Measurements from ENCODE around the gene AK5. TPM values are rescaled to one million over a fixed set of nuclear protein-coding genes. Genes with fewer than 3 reads are reported as not detected.
"Not testable (repeated sequence)": the region's sequence is repeated elsewhere in the genome, so short reads cannot be mapped to it uniquely, and the experiment has no call there.

AK5 gene
- total RNA-seq, 1 experiment from 2014 or later = 0.35 TPM

DNA sequence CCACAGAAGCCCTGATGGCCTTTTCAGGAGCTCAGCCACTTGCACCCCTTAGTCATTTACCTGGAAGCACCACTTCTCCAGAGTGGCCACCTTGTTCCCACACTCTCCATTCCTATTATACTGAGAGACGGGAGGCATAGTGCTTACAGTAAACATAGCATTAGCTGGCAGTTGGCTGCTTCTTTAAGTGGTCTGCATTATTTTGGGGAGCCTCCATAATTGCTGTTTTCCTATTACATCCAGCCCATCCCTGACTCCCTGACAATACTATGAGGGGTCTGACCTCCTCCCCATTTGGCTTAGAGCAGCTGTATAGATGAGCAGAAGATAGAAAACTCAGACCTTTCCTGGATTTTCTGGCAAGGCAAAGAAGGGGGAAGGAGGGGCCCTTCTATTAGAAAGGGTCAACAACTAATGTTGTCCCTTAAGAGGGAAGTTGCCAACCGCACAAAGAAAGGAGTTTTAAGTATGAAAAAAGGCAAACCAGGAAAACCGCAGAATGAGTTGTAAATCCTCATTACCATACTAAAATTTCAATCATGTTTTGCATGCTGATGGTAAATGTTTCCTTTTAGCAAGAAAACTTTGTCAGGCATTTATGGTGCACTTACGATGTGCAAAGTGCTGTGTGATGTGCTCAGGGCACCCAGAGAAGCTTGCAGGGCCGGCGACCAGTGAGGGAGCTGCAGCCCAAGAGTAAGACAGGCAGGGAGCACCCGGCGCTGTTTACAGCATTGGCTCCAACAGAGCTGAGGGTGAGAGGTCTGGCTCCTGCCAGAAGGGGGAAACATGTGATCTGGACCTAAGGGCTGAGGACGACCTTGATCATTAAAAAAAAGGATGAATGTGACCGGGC lies 233.3 kb downstream of the AK5 start:
- Histone ChIP-seq H3K4me3 (ENCODE audit: insufficient read depth, low read depth, low read length) (no peak overlapping the region), H3K27me3 (ENCODE audit: control insufficient read depth, insufficient read depth, low read length) (no peaks in the 10 kb centered on the region), H3K36me3 (replicated peaks; ENCODE audit: control insufficient read depth, insufficient read depth, low read length) (no peaks in the 10 kb centered on the region)
- DNase-seq = peak; percentile 56

DNA sequence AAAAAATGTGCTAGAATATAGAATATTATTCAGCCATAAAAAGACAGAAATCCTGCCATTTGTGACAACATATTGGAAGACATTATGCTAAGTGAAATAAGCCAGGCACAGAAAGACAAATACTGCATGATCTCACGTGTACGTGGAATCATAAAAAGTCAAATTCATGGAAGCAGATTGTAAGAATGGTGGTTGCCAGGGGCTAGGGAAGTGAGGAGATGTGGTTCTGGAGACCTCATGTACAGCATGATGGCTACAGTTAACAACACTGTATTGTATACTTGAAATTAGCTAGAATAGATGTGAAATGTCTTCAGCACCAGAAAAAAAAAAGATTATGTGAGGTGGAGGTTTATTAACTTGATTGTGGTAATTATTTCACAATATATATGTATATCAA lies 234.3 kb downstream of the AK5 start:
- Histone ChIP-seq H3K36me3 (replicated peaks; ENCODE audit: control insufficient read depth, insufficient read depth, low read length) (no peaks in the 10 kb centered on the region), H3K4me3 (ENCODE audit: insufficient read depth, low read depth, low read length) (no peak overlapping the region), H3K27me3 (ENCODE audit: control insufficient read depth, insufficient read depth, low read length) (no peaks in the 10 kb centered on the region)
- no peak for DNase-seq

DNA sequence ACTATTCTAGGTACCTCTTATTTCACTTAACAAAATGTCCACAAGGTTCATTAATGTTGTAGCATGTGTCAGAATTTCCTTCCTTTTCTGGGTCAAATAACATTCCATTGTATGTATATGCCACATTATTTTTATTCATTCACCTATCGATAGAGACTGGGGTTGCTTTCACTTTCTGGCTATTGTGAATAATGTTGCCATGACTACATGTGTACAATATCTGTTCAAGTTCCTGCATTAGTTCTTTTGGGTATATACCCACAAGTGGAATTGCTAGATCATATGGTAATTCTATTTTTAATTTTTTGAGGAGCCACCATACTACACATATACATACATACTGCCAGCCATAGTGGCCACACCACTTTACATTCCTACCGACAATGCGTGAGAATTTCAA lies 242.2 kb downstream of the AK5 start:
- H3K27me3 ChIP-seq (ENCODE audit: control insufficient read depth, insufficient read depth, low read length) = no peaks in the 10 kb centered on the region; the same call in 1 of the 2 replicates
- no peak overlapping the region for H3K4me3 ChIP-seq (ENCODE audit: insufficient read depth, low read depth, low read length)
- no peak for DNase-seq
- H3K36me3 ChIP-seq (replicated peaks; ENCODE audit: control insufficient read depth, insufficient read depth, low read length) = no peaks in the 10 kb centered on the region

DNA sequence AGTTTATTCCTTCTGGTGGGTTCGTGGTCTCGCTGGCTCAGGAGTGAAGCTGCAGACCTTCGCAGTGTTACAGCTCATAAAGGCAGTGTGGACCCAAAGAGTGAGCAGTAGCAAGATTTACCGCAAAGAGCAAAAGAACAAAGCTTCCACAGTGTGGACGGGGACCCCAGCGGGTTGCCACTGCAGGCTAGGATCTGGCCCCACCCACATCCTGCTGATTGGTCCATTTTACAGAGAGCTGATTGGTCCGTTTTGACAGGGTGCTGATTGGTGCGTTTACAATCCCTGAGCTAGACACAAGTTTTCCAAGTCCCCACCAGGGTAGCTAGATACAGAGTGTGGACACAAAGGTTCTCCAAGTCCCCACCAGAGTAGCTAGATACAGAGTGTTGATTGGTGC lies 249.3 kb downstream of the AK5 start:
- not testable (repeated sequence) for DNase-seq; H3K36me3 ChIP-seq (replicated peaks; ENCODE audit: control insufficient read depth, insufficient read depth, low read length); H3K27me3 ChIP-seq (ENCODE audit: control insufficient read depth, insufficient read depth, low read length); H3K4me3 ChIP-seq (ENCODE audit: insufficient read depth, low read depth, low read length)

DNA sequence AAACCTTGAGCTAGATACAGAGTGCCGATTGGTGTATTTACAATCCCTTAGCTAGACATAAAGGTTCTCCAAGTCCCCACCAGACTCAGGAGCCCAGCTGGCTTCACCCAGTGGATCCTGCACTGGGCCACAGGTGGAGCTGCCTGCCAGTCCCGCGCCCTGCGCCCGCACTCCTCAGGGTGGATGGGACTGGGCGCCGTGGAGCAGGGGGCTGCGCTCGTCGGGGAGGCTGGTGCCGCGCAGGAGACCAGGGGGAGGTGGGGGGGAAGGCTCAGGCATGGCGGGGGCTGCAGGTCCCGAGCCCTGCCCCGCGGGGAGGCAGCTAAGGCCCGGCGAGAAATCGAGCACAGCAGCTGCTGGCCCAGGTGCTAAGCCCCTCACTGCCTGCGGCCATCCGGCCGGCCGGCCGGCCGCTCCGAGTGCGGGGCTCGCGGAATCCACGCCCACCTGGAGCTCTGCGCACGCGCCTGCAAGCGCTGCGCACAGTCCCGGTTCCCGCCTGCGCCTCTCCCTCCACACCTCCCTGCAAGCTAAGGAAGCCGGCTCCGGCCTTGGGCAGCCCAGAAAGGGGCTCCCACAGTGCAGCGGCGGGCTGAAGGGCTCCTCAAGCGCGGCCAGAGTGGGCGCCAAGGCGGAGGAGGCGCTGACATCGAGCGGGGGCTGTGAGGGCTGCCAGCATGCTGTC lies 249.9 kb downstream of the AK5 start:
- not testable (repeated sequence) for H3K4me3 ChIP-seq (ENCODE audit: insufficient read depth, low read depth, low read length); DNase-seq; H3K27me3 ChIP-seq (ENCODE audit: control insufficient read depth, insufficient read depth, low read length); H3K36me3 ChIP-seq (replicated peaks; ENCODE audit: control insufficient read depth, insufficient read depth, low read length)

DNA sequence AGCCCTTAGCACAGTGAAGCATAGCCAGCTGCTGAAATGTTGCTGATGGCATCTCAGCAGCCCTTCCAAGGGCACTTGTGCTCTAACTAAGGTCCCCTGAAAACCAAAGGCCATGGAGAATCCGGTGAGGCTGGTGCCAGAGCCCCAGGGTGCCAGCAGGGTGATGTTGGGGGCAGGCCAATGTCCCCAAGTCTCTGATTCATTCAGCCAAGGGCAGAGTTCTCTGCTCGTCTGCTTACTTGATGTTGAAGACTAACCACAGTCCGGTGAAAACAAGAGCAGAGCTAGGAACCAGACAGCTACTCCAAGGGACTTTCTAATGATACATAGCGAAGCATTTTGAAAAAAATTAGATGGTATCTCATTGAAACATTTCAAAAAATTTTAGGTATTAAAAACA lies 250.8 kb downstream of the AK5 start:
- Histone ChIP-seq H3K36me3 (replicated peaks; ENCODE audit: control insufficient read depth, insufficient read depth, low read length) (no peaks in the 10 kb centered on the region), H3K4me3 (ENCODE audit: insufficient read depth, low read depth, low read length) (no peak overlapping the region), H3K27me3 (ENCODE audit: control insufficient read depth, insufficient read depth, low read length) (no peaks in the 10 kb centered on the region)
- no peak for DNase-seq

DNA sequence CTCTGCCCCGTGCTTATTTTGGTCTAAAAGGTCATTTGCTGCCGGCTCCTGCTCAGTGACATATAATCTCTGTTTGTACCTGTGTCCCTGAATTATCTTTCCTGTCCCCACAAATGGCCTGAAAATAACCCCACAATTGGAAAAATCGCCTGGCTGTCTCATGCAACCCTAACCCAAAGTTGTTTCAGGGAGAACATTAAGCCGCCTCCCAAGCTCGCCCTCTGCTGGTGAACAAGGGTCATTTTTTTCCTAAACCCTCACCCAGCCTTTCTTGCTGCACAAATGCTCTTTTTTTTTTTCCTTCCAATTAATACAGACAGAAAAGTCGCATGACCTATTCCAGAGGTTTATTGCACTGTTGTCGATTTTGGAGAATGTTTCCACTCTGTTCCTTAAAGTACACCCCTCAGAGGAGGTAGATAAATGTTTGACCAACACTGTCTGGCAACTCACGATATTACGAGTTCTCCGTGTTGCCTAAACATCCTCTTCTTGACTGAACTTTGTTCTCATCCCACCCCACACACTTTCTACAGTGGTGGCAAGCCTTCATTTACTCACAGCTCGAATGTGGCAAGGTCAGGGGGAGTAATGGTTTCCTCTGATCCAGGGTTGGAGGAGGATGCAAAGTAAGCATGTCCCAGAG lies 252.0 kb downstream of the AK5 start:
- H3K4me3 ChIP-seq (ENCODE audit: insufficient read depth, low read depth, low read length) = no peak overlapping the region
- peak; percentile 75 for DNase-seq
- no peaks in the 10 kb centered on the region for H3K27me3 ChIP-seq (ENCODE audit: control insufficient read depth, insufficient read depth, low read length)
- no peaks in the 10 kb centered on the region for H3K36me3 ChIP-seq (replicated peaks; ENCODE audit: control insufficient read depth, insufficient read depth, low read length)

DNA sequence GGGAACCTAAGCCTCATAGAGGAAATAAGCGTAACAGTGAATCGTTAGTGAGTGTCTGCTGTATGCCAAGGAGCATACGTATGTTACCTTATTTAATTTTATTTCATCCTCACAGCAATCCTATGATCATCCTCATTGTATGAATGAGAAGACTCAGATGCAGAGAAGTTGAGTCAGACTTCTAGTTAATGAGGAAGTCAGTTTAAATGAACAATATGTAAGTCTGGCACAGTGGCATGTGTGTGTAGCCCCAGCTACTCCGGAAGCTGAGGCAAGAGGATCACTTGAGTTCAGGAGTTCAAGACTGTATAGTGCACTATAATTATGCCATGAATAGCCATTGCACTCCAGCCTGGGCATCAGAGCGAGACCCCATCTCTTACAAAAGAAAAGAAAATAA lies 252.6 kb downstream of the AK5 start:
- H3K27me3 ChIP-seq (ENCODE audit: control insufficient read depth, insufficient read depth, low read length) = no peaks in the 10 kb centered on the region
- H3K36me3 ChIP-seq (replicated peaks; ENCODE audit: control insufficient read depth, insufficient read depth, low read length) = no peaks in the 10 kb centered on the region
- DNase-seq = no peak
- no peak overlapping the region for H3K4me3 ChIP-seq (ENCODE audit: insufficient read depth, low read depth, low read length)

DNA sequence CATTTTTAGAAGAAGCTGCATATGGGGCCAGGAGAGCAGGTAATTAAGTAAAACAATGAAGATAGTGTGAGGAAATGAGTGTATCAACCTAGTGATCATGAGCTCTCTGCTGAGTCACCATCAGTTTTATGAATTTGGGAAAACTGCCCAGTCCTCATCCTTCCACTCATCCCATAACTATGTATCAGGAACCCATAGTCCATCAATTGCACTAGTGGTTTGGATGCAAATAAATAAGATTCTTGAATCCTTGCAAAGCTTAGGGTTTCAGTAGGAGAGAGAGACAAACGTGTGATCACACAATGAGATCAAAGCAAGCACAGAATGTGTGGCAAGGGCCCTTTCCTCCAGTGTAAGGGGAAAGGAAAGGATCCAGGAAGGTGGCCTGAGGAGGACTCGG lies 255.0 kb downstream of the AK5 start:
- H3K27me3 ChIP-seq (ENCODE audit: control insufficient read depth, insufficient read depth, low read length) = no peaks in the 10 kb centered on the region

DNA sequence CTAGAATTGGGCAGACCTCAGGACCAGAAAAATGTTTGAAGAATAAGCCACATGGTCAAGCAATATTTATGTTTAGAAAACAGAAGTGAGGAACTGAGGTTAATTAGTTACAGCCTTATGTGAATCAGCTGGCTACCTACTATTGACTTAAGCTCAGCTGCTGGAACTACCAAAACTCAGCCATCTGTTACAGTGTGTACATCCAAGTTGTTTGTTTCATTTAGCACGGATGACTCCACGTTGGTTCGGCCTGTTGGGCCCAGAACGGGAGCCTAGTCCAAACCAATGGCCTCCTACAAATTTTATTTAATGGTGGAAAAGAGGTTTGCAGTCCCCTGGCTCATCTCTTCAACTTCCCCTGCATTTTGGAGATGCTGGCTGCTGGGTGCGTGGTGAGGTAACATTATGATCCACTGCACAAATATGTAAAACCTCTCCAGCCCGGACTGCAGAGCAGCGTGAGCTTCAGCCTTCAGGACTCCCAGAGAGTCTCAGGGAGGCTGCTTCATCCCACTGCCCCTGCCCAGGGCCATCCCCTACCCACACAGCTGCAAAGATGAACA lies 257.2 kb downstream of the AK5 start:
- no peaks in the 10 kb centered on the region for H3K36me3 ChIP-seq (replicated peaks; ENCODE audit: control insufficient read depth, insufficient read depth, low read length)
- no peaks in the 10 kb centered on the region for H3K27me3 ChIP-seq (ENCODE audit: control insufficient read depth, insufficient read depth, low read length)
- H3K4me3 ChIP-seq (ENCODE audit: insufficient read depth, low read depth, low read length) = no peak overlapping the region
- DNase-seq = no peak

More for the DNA sequence above, 255.0 kb downstream of the AK5 start:
- DNase-seq = no peak
- H3K4me3 ChIP-seq (ENCODE audit: insufficient read depth, low read depth, low read length) = no peak overlapping the region
- no peaks in the 10 kb centered on the region for H3K36me3 ChIP-seq (replicated peaks; ENCODE audit: control insufficient read depth, insufficient read depth, low read length)

DNA sequence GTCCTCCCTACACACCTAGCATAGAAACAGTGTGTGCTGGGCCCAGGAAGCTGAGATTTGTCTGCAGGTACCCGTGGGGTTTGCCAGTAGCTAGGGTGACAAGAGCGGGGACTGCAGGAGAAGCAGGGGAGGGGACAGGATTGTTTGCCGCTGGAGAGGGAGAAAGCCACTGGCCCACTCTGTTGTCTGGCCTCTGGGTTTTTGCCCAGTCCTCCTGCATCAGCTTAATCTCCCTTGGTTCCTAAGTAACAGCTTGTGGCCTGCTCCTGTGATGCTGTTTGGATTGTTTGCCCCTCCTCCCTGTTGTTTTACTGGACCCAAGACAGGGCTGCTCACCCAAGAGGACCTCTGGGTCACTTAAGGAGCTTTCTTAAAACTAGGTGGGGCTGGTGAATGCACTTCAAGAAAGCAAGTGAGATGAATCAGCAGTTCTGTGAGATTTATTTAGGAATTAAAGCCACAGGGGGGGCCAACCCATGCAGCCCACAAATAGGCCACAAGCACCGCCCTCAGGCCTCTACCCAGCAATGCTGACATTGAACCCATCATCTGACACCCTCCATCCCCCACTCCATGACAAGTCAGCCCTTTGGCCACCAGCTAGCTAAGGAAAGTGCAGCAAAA lies 257.8 kb downstream of the AK5 start:
- no peak for DNase-seq
- no peak overlapping the region for H3K4me3 ChIP-seq (ENCODE audit: insufficient read depth, low read depth, low read length)

DNA sequence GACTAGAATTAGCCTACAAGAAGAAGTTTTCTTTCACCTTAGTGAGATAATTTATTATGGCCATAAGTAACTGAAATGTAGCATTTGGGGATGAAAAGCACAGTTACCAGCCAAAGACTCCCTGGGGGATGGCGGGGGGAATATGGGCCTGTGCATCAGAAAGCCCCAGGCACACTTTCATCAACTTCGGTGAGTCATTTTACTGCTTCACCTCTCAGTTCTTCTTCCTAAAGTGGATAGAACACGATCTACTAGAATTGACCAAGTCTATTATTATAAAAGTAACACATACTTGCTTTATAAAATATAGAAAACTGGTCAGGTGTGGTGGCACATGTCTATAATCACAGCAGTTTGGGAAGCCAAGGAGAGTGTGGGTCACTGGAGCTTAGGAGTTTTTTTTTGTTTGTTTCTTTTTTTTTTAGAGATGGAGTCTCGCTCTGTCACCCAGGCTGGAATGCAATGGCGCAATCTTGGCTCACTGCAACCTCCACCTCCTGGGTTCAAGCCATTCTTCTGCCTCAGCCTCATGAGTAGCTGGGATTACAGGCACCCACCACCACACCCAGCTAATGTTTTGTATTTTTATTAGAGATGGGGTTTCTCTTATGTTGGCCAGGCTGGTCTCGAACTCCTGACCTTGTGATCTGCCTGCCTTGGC lies 258.8 kb downstream of the AK5 start:
- no peak for DNase-seq
- H3K36me3 ChIP-seq (replicated peaks; ENCODE audit: control insufficient read depth, insufficient read depth, low read length) = no peaks in the 10 kb centered on the region
- no peak overlapping the region for H3K4me3 ChIP-seq (ENCODE audit: insufficient read depth, low read depth, low read length)
- H3K27me3 ChIP-seq (ENCODE audit: control insufficient read depth, insufficient read depth, low read length) = no peaks in the 10 kb centered on the region

More for the DNA sequence above, 257.8 kb downstream of the AK5 start:
- Histone ChIP-seq H3K36me3 (replicated peaks; ENCODE audit: control insufficient read depth, insufficient read depth, low read length) (no peaks in the 10 kb centered on the region), H3K27me3 (ENCODE audit: control insufficient read depth, insufficient read depth, low read length) (no peaks in the 10 kb centered on the region)

DNA sequence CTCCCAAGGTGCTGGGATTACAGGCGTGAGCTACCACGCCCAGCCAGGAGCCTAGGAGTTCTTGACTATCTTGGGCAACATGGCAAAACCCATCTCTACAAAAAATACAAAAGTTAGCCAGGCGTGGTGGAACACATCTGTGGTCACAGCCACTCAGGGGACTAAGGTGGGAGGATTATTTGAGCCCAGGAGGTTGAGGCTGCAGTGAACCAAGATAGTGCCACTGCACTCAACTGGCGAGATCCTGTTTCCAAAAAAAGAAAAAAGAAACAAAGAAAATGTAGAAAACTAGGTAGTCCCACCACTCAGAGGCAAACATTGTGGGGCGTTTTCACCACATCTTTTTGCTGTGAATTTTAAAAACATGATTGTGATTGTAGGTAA lies 259.3 kb downstream of the AK5 start:
- Histone ChIP-seq H3K36me3 (replicated peaks; ENCODE audit: control insufficient read depth, insufficient read depth, low read length) (no peaks in the 10 kb centered on the region), H3K27me3 (ENCODE audit: control insufficient read depth, insufficient read depth, low read length) (no peaks in the 10 kb centered on the region), H3K4me3 (ENCODE audit: insufficient read depth, low read depth, low read length) (no peak overlapping the region)
- no peak for DNase-seq

DNA sequence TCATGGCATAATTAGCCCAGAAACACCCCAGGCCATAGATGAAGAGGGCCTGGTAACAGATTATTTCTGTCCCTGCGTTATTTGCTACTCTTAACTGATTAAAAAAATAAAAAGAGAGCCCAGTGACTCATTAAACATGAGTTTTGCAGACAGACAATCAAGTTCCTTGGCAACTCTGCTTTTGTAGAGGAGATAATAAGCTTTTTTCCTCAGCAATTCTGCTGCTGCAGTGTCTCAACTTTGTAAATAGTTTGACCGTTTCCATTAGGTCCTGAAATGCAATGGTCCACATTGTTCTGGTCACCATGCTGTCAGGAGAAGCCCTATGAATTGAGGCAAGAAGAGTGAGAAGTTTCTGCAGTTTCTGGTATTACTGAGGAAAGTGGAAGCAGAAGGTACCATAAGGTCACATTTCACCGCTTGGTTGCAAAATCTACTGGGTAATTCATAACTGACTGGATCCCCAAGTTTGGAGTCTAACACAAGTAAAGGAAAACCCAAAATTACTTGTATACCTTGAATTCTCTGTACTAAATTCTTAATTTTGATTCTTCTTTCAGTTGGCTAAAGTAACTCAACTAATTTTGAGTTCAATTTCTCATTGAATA lies 261.1 kb downstream of the AK5 start:
- Histone ChIP-seq H3K27me3 (ENCODE audit: control insufficient read depth, insufficient read depth, low read length) (no peaks in the 10 kb centered on the region), H3K36me3 (replicated peaks; ENCODE audit: control insufficient read depth, insufficient read depth, low read length) (no peaks in the 10 kb centered on the region), H3K4me3 (ENCODE audit: insufficient read depth, low read depth, low read length) (no peak overlapping the region)
- DNase-seq = no peak

All from H7 (cell line).